H9 (cell line): ENCODE data around the gene CCDC158. TPM values are rescaled to one million over a fixed set of nuclear protein-coding genes. Genes with fewer than 3 reads are reported as not detected.

Experiments used
- DNase-seq: peaks from one replicate; pipeline ENCODE4 v3.0.0-alpha.2; 2017
- H2AFZ ChIP-seq: one replicate; pipeline ENCODE4 v1.6.1; 2013; ENCODE audit warnings: mild to moderate bottlenecking, low read length, control low read depth, moderate library complexity
- H2AK5ac ChIP-seq: 2 replicates; pipeline ENCODE4 v1.6.1; 2013; ENCODE audit warnings: low read length, control low read depth, mixed read lengths; ENCODE audit not compliant: insufficient read length
- H2BK120ac ChIP-seq: one replicate; pipeline ENCODE4 v1.6.1; 2013; ENCODE audit warnings: low read depth, mild to moderate bottlenecking, low read length, control low read depth, inconsistent platforms; ENCODE audit not compliant: poor library complexity, severe bottlenecking
- H2BK12ac ChIP-seq: 2 replicates; pipeline ENCODE4 v1.6.1; 2013; ENCODE audit warnings: low read length, control low read depth, mixed read lengths, low read depth; ENCODE audit not compliant: insufficient read length
- H2BK15ac ChIP-seq: 2 replicates; pipeline ENCODE4 v1.6.1; 2013; ENCODE audit warnings: low read depth, low read length, control low read depth
- H2BK20ac ChIP-seq: one replicate; pipeline ENCODE4 v1.6.1; 2013; ENCODE audit warnings: low read depth, mild to moderate bottlenecking, low read length, control low read depth, inconsistent platforms; ENCODE audit not compliant: poor library complexity, severe bottlenecking
- H2BK5ac ChIP-seq: 2 replicates; pipeline ENCODE4 v1.6.1; 2013; ENCODE audit warnings: low read length, control low read depth, mixed read lengths; ENCODE audit not compliant: insufficient read length
- H3K14ac ChIP-seq: 2 replicates; pipeline ENCODE4 v1.6.1; 2013; ENCODE audit warnings: low read length, control low read depth; ENCODE audit not compliant: insufficient read depth
- H3K18ac ChIP-seq: 2 replicates; pipeline ENCODE4 v1.6.1; 2013; ENCODE audit warnings: low read depth, mild to moderate bottlenecking, mixed read lengths, low read length, control low read depth; ENCODE audit not compliant: insufficient read length
- H3K23ac ChIP-seq: 2 replicates; pipeline ENCODE4 v1.6.1; 2013; ENCODE audit warnings: low read length, control low read depth, mixed read lengths, low read depth; ENCODE audit not compliant: insufficient read length
- H3K23me2 ChIP-seq: 2 replicates; pipeline ENCODE4 v1.6.1; 2013; ENCODE audit warnings: low read depth, mild to moderate bottlenecking, mixed read lengths, low read length, control low read depth; ENCODE audit not compliant: insufficient read length, poor library complexity, severe bottlenecking
- H3K27ac ChIP-seq: 2 replicates; pipeline ENCODE4 v1.5.1; 2013; ENCODE audit warnings: low read length, control low read depth, mixed read lengths, low read depth; ENCODE audit not compliant: insufficient read length
- H3K27me3 ChIP-seq: 2 replicates; pipeline ENCODE4 v1.6.1; 2013; ENCODE audit warnings: low read length, control low read depth, inconsistent platforms; ENCODE audit not compliant: insufficient read depth
- H3K4ac ChIP-seq: 2 replicates; pipeline ENCODE4 v1.6.1; 2013; ENCODE audit warnings: low read depth, mild to moderate bottlenecking, control low read depth, inconsistent platforms, low read length, moderate library complexity
- H3K4me1 ChIP-seq: 2 replicates; pipeline ENCODE4 v1.6.1; 2013; ENCODE audit warnings: low read length, control low read depth, inconsistent platforms; ENCODE audit not compliant: insufficient read depth
- H3K4me2 ChIP-seq: 2 replicates; pipeline ENCODE4 v1.6.1; 2013; ENCODE audit warnings: low read length, control low read depth, mixed read lengths; ENCODE audit not compliant: insufficient read length, insufficient read depth
- H3K56ac ChIP-seq: 2 replicates; pipeline ENCODE4 v1.6.1; 2013; ENCODE audit warnings: low read depth, mild to moderate bottlenecking, mixed read lengths, low read length, control low read depth; ENCODE audit not compliant: insufficient read length
- H3K79me1 ChIP-seq: 2 replicates; pipeline ENCODE4 v1.6.1; 2013; ENCODE audit warnings: low read depth, mild to moderate bottlenecking, moderate library complexity, low read length, control low read depth, inconsistent platforms; ENCODE audit not compliant: insufficient read depth, poor library complexity, severe bottlenecking
- H3K79me2 ChIP-seq: 2 replicates; pipeline ENCODE4 v1.6.1; 2013; ENCODE audit warnings: low read length, control low read depth, inconsistent platforms; ENCODE audit not compliant: insufficient read depth
- H3K9ac ChIP-seq: 2 replicates; pipeline ENCODE4 v1.6.1; 2013; ENCODE audit warnings: low read length, control low read depth, mixed read lengths; ENCODE audit not compliant: insufficient read length; ENCODE audit errors: extremely low read depth
- H3K9me3 ChIP-seq: one replicate; pipeline ENCODE4 v1.6.1; 2013; ENCODE audit warnings: low read depth, low read length, inconsistent platforms; ENCODE audit not compliant: control insufficient read depth
- H3T11ph ChIP-seq: one replicate; pipeline ENCODE4 v1.6.1; 2013; ENCODE audit warnings: mild to moderate bottlenecking, low read length, control low read depth, inconsistent platforms
- H4K20me1 ChIP-seq: one replicate; pipeline ENCODE4 v1.6.1; 2013; ENCODE audit not compliant: control insufficient read depth, insufficient read length, insufficient read depth
- H4K5ac ChIP-seq: 2 replicates; pipeline ENCODE4 v1.6.1; 2013; ENCODE audit warnings: low read depth, mild to moderate bottlenecking, mixed read lengths, low read length, control low read depth; ENCODE audit not compliant: insufficient read length
- H4K8ac ChIP-seq: replicated peaks from 2 replicates; pipeline ENCODE4 v1.6.1; 2013; ENCODE audit warnings: low read length, control low read depth, mixed read lengths, low read depth; ENCODE audit not compliant: insufficient read length
- H4K91ac ChIP-seq: 2 replicates; pipeline ENCODE4 v1.6.1; 2013; ENCODE audit warnings: low read depth, mild to moderate bottlenecking, moderate library complexity, mixed read lengths, low read length, control low read depth; ENCODE audit not compliant: insufficient read length
- H3K27ac Mint-ChIP-seq, 3 experiments: 2 replicates in 2 of 3; 3 replicates in 1 of 3; pipeline ENCODE4 v1.8.0; 2020 to 2021; ENCODE audit warnings: mixed read lengths in 3 of 3, mild to moderate bottlenecking in 1 of 3, moderate library complexity in 1 of 3
- H3K27me3 Mint-ChIP-seq: 2 replicates; pipeline ENCODE4 v1.8.0; 2021; ENCODE audit warnings: low read depth, mild to moderate bottlenecking, moderate library complexity, mixed read lengths
- H3K36me3 Mint-ChIP-seq, 3 experiments: 2 replicates in 2 of 3; 3 replicates in 1 of 3; pipeline ENCODE4 v1.8.0; 2020 to 2021; ENCODE audit warnings: low read depth in 3 of 3, mixed read lengths in 3 of 3; ENCODE audit not compliant: insufficient read depth in 1 of 3
- H3K4me1 Mint-ChIP-seq, 2 experiments: 2 replicates each; pipeline ENCODE4 v1.8.0; 2020; ENCODE audit warnings: mixed read lengths in 2 of 2
- H3K4me3 Mint-ChIP-seq, 2 experiments: 2 replicates in 1 of 2; 3 replicates in 1 of 2; pipeline ENCODE4 v1.8.0; 2020 to 2021; ENCODE audit warnings: mild to moderate bottlenecking in 2 of 2, mixed read lengths in 2 of 2, moderate library complexity in 1 of 2
- H3K9me3 Mint-ChIP-seq, 2 experiments: 2 replicates in 1 of 2; 3 replicates in 1 of 2; pipeline ENCODE4 v1.8.0; 2020; ENCODE audit warnings: mild to moderate bottlenecking in 2 of 2, mixed read lengths in 2 of 2, moderate library complexity in 1 of 2
- CTCF ChIP-seq: fragments of 200-600 bp; sonication (generic); conservative IDR thresholded peaks from 3 replicates; pipeline ENCODE4 v1.8.0; 2021; ENCODE audit warnings: antibody characterized with exemption, mild to moderate bottlenecking
- WGBS: extraction: QIAGEN DNeasy Blood & Tissue Kit; methylation state at CpG from one replicate; pipeline ENCODE4 v1.1.7; 2013; ENCODE audit warnings: missing lambda C conversion rate, low lambda C conversion rate, mixed read lengths; ENCODE audit not compliant: insufficient read length; ENCODE audit errors: extremely low coverage; 5-methylcytosine and 5-hydroxymethylcytosine counted together
- total RNA-seq: library from RNA; stranded (reverse); gene quantifications from 2 replicates; pipeline ENCODE4 v1.2.1, GENCODE V29; 2021

The CCDC158 gene
- total RNA-seq, 1 experiment from 2014 or later = not detected

GRCh38 chr4:76442807-76443206 lies 21.9 kb upstream of the CCDC158 start:
- Histone ChIP-seq H3K79me1 (no peaks in the 10 kb centered on the region), H3K27me3 (no peaks in the 10 kb centered on the region), H3K23ac (no peak overlapping the region), H3K27ac (no peak overlapping the region), H3K4me1 (peaks cover 4% of the 10 kb centered on the region; the same call in 1 of the 2 replicates), H2BK20ac (no peak overlapping the region), H2AFZ (no peak overlapping the region), H3K79me2 (no peaks in the 10 kb centered on the region), H2BK120ac (no peak overlapping the region), H3K14ac (no peak overlapping the region), H3K9me3 (no peaks in the 10 kb centered on the region), H3K4me2 (no peak overlapping the region), H4K8ac (no peak overlapping the region), H3K4ac (no peak overlapping the region), H4K5ac (no peak overlapping the region), H4K91ac (no peak overlapping the region), H3K56ac (no peak overlapping the region), H3T11ph (no peak overlapping the region), H2BK12ac (no peak overlapping the region), H3K9ac (no peak overlapping the region), H2BK5ac (no peak overlapping the region), H3K18ac (no peak overlapping the region), H2BK15ac (no peak overlapping the region), H4K20me1 (no peaks in the 10 kb centered on the region), H3K23me2 (no peaks in the 10 kb centered on the region), H2AK5ac (no peak overlapping the region)
- Mint-ChIP-seq H3K27me3 (no peaks in the 10 kb centered on the region), H3K4me1 (peaks cover 13 to 20% of the 10 kb centered on the region in 2 experiments), H3K4me3 (no peak overlapping the region), H3K27ac (peak overlapping the region in 2 of 3 experiments; percentile 5 to 42; a peak in 3 of 7 replicates), H3K9me3 (peaks cover 0 to 4% of the 10 kb centered on the region in 2 experiments; a peak in 1 of 5 replicates), H3K36me3 (peaks cover 3 to 13% (median 11%) of the 10 kb centered on the region in 3 experiments; a peak in 5 of 7 replicates)
- TF ChIP-seq CTCF = no peak
- WGBS = 100% methylated on average over 1 of the region's 3 CpGs
- no peak for DNase-seq
